Measurements from ENCODE around the gene ZDHHC19. TPM values are rescaled to one million over a fixed set of nuclear protein-coding genes. Genes with fewer than 3 reads are reported as not detected.
"Not testable (repeated sequence)": the region's sequence is repeated elsewhere in the genome, so short reads cannot be mapped to it uniquely, and the experiment has no call there.

The ZDHHC19 gene
- total and polyA plus RNA-seq, 2 donors, result not detected

DNA sequence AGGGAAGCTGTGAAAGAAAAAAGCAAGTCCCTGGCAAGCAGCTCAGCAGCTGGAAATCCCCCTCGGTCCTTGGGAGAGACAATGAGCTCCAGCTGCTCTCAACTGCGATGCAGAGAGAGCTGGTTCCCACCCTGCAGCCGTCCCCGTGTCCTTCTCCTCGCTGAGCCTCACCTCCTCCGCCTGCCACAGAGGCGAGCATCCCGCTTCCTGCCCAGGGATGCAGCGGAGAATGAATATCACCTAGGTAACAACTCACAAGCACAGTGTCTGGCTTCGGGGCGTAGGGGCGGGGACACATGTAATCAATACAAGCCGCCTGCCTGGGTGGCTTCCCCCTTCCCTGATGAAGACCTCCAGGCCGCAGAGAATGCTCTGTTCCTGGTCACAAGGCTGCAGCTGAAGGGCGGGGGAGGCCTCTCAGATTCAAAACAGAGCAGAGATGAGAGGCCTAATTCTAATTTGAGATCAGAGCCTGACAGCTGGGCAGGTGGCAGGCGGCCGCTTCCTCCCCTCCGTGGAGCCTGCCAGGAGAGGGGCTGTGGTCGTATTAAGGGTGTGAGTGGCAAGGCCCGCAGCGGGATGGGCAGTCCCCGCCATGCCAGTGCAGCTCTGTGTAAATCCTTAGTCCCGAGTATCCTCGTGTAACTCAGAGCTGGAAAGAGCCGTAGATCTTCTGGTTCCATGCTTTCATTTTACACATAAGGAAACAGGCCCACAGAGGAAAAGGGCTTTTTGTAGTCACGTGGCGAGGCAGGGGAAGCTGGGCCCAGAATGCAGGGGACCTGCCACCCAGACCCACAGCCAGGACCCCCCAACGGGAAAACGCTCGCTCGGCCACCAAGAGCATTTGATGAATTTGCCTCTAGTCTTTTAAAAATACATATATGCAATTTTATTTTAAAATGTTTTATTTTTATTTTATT lies 24.3 kb downstream of the ZDHHC19 start:
- no peak overlapping the region for H3K27ac ChIP-seq (ENCODE audit: low read depth)
- no peak overlapping the region for H3K4me3 ChIP-seq (ENCODE audit: low read depth, low read length)
- H3K36me3 ChIP-seq (ENCODE audit: insufficient read depth), result no peaks in the 10 kb centered on the region
- no peak for DNase-seq (ENCODE audit: extremely low spot score)
- H3K4me1 ChIP-seq (ENCODE audit: insufficient read depth), result no peaks in the 10 kb centered on the region
- 42% methylated on average over 31 of the region's 31 CpGs for WGBS

DNA sequence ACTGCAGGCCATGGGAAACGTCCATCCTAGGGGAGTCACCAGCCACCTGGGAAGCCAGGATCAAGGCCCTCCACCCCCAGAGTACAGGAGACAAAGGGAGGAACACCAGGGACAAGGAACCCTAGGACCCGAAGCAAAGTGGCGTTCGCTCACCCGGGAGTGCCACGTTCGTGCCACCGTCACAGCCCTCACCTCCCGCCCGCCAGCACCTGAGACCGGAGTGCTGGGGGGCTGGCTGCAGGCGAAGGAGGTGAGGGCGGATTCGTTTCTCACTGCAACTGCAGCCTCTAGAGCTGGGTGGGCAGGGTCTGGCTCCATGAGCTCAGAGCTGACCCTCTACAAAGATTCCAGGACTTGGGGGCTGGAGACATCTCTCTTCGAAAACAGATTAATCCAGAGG lies 26.3 kb downstream of the ZDHHC19 start:
- no peak overlapping the region for H3K27ac ChIP-seq (ENCODE audit: low read depth)
- 95% methylated on average over 15 of the region's 15 CpGs for whole genome bisulfite sequencing
- no peaks in the 10 kb centered on the region for H3K36me3 ChIP-seq (ENCODE audit: insufficient read depth)
- no peak for DNase-seq (ENCODE audit: extremely low spot score)
- H3K4me1 ChIP-seq (ENCODE audit: insufficient read depth), result no peaks in the 10 kb centered on the region
- no peak overlapping the region for H3K4me3 ChIP-seq (ENCODE audit: low read depth, low read length)

DNA sequence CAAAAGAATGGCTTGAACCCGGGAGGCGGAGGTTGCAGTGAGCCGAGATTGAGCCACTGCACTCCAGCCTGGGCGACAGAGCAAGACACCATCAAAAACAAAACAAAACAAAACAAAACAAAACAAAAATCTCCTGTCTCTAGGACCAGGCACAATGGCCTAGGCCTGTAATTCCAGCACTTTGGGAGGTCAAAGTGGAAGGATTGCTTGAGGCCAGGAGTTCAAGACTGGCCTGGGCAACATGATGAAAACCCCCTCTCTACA lies 27.1 kb downstream of the ZDHHC19 start:
- not testable (repeated sequence) for H3K4me3 ChIP-seq (ENCODE audit: low read depth, low read length); H3K36me3 ChIP-seq (ENCODE audit: insufficient read depth); H3K27ac ChIP-seq (ENCODE audit: low read depth); DNase-seq (ENCODE audit: extremely low spot score); H3K4me1 ChIP-seq (ENCODE audit: insufficient read depth)
- 91% methylated on average over 4 of the region's 4 CpGs for WGBS

- Histone ChIP-seq H3K36me3 (ENCODE audit: insufficient read depth) (no peaks in the 10 kb centered on the region), H3K27ac (ENCODE audit: low read depth) (no peak overlapping the region), H3K4me3 (ENCODE audit: low read depth, low read length) (no peak overlapping the region), H3K4me1 (ENCODE audit: insufficient read depth) (no peaks in the 10 kb centered on the region)
- DNase-seq (ENCODE audit: extremely low spot score), result no peak
- WGBS, result 84% methylated on average over 10 of the region's 10 CpGs
Measured at GRCh38 chr3:196181127-196181546, 30.1 kb downstream of the ZDHHC19 start.

- no peak overlapping the region for H3K4me3 ChIP-seq (ENCODE audit: low read depth, low read length)
- DNase-seq (ENCODE audit: extremely low spot score), result no peak
- no peaks in the 10 kb centered on the region for H3K36me3 ChIP-seq (ENCODE audit: insufficient read depth)
- H3K27ac ChIP-seq (ENCODE audit: low read depth), result no peak overlapping the region
- 86% methylated on average over 9 of the region's 9 CpGs for WGBS
- H3K4me1 ChIP-seq (ENCODE audit: insufficient read depth), result no peaks in the 10 kb centered on the region
Measured at GRCh38 chr3:196180346-196180745, 30.9 kb downstream of the ZDHHC19 start.

- DNase-seq (ENCODE audit: extremely low spot score), result no peak
Measured at GRCh38 chr3:196179380-196180308, 31.6 kb downstream of the ZDHHC19 start.

DNA sequence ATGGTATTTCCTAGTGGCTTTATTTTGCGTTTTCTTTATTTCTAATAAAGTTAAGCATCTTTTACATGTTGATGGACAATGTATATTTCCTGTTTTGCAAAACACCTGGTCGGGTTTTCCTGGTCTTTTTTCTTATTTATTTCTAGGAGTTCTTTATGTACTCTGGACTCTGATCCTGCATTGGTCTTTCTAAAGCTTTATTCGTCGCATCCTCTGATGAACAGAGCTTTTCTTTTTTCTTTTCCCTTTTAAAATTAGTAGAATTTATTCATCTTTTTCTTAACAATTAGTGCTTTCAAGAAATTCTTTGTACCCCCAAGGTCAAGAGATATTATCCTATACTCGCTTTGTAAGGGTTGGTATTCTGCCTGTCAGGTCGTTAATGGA lies 32.2 kb downstream of the ZDHHC19 start:
- Histone ChIP-seq H3K36me3 (ENCODE audit: insufficient read depth) (no peaks in the 10 kb centered on the region), H3K4me3 (ENCODE audit: low read depth, low read length) (no peak overlapping the region), H3K27ac (ENCODE audit: low read depth) (no peak overlapping the region), H3K4me1 (ENCODE audit: insufficient read depth) (no peaks in the 10 kb centered on the region)
- WGBS, result 73% methylated on average over 6 of the region's 6 CpGs
- DNase-seq (ENCODE audit: extremely low spot score), result no peak

More at GRCh38 chr3:196179380-196180308, 31.6 kb downstream of the ZDHHC19 start:
- Histone ChIP-seq H3K27ac (ENCODE audit: low read depth) (no peak overlapping the region), H3K4me1 (ENCODE audit: insufficient read depth) (no peaks in the 10 kb centered on the region), H3K36me3 (ENCODE audit: insufficient read depth) (no peaks in the 10 kb centered on the region), H3K4me3 (ENCODE audit: low read depth, low read length) (no peak overlapping the region)
- WGBS, result 51% methylated on average over 24 of the region's 24 CpGs

- Histone ChIP-seq H3K4me1 (ENCODE audit: insufficient read depth) (no peaks in the 10 kb centered on the region), H3K4me3 (ENCODE audit: low read depth, low read length) (no peak overlapping the region), H3K27ac (ENCODE audit: low read depth) (no peak overlapping the region), H3K36me3 (ENCODE audit: insufficient read depth) (no peaks in the 10 kb centered on the region)
- no peak for DNase-seq (ENCODE audit: extremely low spot score)
- WGBS, result 32% methylated on average over 4 of the region's 4 CpGs
Measured at GRCh38 chr3:196177967-196178366, 33.2 kb downstream of the ZDHHC19 start.

DNA sequence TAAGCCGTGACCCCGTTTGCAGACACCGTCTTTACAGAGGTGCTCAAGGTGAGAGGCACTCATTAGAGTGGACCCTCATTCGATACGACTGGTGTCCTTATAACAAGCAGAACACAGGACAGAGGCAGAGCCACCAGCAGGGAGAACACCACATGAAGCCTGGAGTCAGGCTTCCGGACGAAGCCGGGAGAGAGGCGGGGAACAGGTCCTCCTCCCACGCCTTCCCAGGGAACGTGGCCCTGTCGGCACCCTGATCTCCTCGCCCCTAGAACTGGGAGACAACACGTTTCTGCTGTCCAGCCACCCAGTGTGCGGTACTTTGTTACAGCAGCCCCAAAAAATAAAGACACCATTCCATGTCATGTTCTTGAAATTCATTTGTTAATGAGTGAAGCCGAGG lies 33.6 kb downstream of the ZDHHC19 start:
- DNase-seq (ENCODE audit: extremely low spot score), result no peak
- Histone ChIP-seq H3K27ac (ENCODE audit: low read depth) (no peak overlapping the region), H3K4me1 (ENCODE audit: insufficient read depth) (no peaks in the 10 kb centered on the region), H3K4me3 (ENCODE audit: low read depth, low read length) (no peak overlapping the region), H3K36me3 (ENCODE audit: insufficient read depth) (no peaks in the 10 kb centered on the region)
- 69% methylated on average over 16 of the region's 16 CpGs for WGBS

- H3K4me3 ChIP-seq (ENCODE audit: low read depth, low read length), result no peak overlapping the region
- H3K4me1 ChIP-seq (ENCODE audit: insufficient read depth), result no peaks in the 10 kb centered on the region
- H3K36me3 ChIP-seq (ENCODE audit: insufficient read depth), result no peaks in the 10 kb centered on the region
- DNase-seq (ENCODE audit: extremely low spot score), result no peak
- WGBS, result 81% methylated on average over 9 of the region's 9 CpGs
- H3K27ac ChIP-seq (ENCODE audit: low read depth), result no peak overlapping the region
Measured at GRCh38 chr3:196175722-196176121, 35.5 kb downstream of the ZDHHC19 start.

GRCh38 chr3:196175116-196175625 lies 36.0 kb downstream of the ZDHHC19 start:
- Histone ChIP-seq H3K36me3 (ENCODE audit: insufficient read depth) (no peaks in the 10 kb centered on the region), H3K4me1 (ENCODE audit: insufficient read depth) (no peaks in the 10 kb centered on the region), H3K27ac (ENCODE audit: low read depth) (no peak overlapping the region), H3K4me3 (ENCODE audit: low read depth, low read length) (no peak overlapping the region)
- WGBS, result 74% methylated on average over 19 of the region's 19 CpGs
- no peak for DNase-seq (ENCODE audit: extremely low spot score)

DNA sequence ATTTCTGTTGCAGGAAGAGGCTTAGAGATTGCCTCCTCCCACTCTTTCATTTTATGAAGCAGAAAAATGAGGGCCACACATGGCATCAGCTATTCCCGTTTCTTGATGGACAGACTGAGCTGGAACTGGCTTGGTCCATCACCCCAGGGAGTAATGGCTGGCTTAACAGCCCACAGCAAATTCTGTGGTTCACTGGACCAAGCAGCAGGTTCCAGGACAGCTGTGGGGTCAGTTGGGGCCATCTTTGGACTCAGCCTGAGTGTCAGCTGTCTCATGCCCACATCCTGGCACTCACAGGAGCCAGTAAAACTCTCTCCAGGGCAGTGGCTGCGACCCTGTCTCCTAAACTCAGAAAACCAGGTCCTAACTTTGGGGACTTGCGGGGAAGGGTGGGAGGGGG lies 36.5 kb downstream of the ZDHHC19 start:
- no peak for DNase-seq (ENCODE audit: extremely low spot score)
- Histone ChIP-seq H3K4me1 (ENCODE audit: insufficient read depth) (no peaks in the 10 kb centered on the region), H3K27ac (ENCODE audit: low read depth) (no peak overlapping the region), H3K4me3 (ENCODE audit: low read depth, low read length) (no peak overlapping the region), H3K36me3 (ENCODE audit: insufficient read depth) (no peaks in the 10 kb centered on the region)
- WGBS, result 75% methylated on average over 3 of the region's 3 CpGs

- not testable (repeated sequence) for H3K36me3 ChIP-seq (ENCODE audit: insufficient read depth)
- WGBS, result 97% methylated on average over 12 of the region's 12 CpGs
Measured at GRCh38 chr3:196170296-196170695, 40.9 kb downstream of the ZDHHC19 start.

DNA sequence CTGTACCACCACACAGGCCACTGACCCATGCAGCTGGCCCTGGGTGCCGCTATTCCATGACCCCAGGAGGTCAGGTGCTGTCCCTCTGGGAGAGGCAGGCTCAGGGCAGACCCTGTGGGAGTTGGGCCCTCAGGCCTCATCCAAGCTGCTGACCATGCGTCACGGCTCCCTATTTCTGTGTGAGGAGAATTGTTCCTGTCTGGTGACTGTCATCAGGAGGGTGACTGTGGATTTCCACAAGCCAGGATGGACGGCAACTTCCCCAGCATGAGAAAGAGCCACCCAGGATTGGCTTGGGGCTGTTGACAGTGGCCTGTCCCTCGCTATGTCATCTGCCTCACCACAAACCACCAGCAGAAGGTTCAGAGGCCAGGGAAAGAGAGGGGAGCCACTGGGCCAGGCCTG lies 41.4 kb downstream of the ZDHHC19 start:
- DNase-seq (ENCODE audit: extremely low spot score), result no peak
- H3K4me1 ChIP-seq (ENCODE audit: insufficient read depth), result no peaks in the 10 kb centered on the region
- 90% methylated on average over 5 of the region's 5 CpGs for WGBS
- no peak overlapping the region for H3K4me3 ChIP-seq (ENCODE audit: low read depth, low read length)
- no peak overlapping the region for H3K27ac ChIP-seq (ENCODE audit: low read depth)
- H3K36me3 ChIP-seq (ENCODE audit: insufficient read depth), result no peaks in the 10 kb centered on the region

More at GRCh38 chr3:196170296-196170695, 40.9 kb downstream of the ZDHHC19 start:
- DNase-seq (ENCODE audit: extremely low spot score); H3K27ac ChIP-seq (ENCODE audit: low read depth); H3K4me3 ChIP-seq (ENCODE audit: low read depth, low read length); H3K4me1 ChIP-seq (ENCODE audit: insufficient read depth): not testable (repeated sequence)

All from urinary bladder (tissue), 4 donors.